ENCODE measurements around the gene PPP4R4.
"Not testable (repeated sequence)": the region's sequence is repeated elsewhere in the genome, so short reads cannot be mapped to it uniquely, and the experiment has no call there.

PPP4R4 gene

GRCh38 chr14:94139006-94139405, 35.1 kb upstream of the PPP4R4 start:
- Mint-ChIP-seq H3K4me1 (ENCODE audit: low read depth) (no peaks in the 10 kb centered on the region), H3K4me3 (no peak overlapping the region), H3K27me3 (peaks cover 16% of the 10 kb centered on the region), H3K27ac (no peak overlapping the region), H3K36me3 (ENCODE audit: low read depth) (no peaks in the 10 kb centered on the region), H3K9me3 (no peaks in the 10 kb centered on the region)

GRCh38 chr14:94139421-94139820, 34.7 kb upstream of the PPP4R4 start:
- Mint-ChIP-seq H3K36me3 (ENCODE audit: low read depth) (no peaks in the 10 kb centered on the region), H3K4me3 (no peak overlapping the region), H3K27me3 (peaks cover 16% of the 10 kb centered on the region), H3K9me3 (no peaks in the 10 kb centered on the region), H3K27ac (no peak overlapping the region), H3K4me1 (ENCODE audit: low read depth) (peaks cover 1% of the 10 kb centered on the region)

- peaks cover under 1% of the 10 kb centered on the region for H3K27me3 Mint-ChIP-seq
- no peaks in the 10 kb centered on the region for H3K9me3 Mint-ChIP-seq
- no peak overlapping the region for H3K4me3 Mint-ChIP-seq
- H3K4me1 Mint-ChIP-seq (ENCODE audit: low read depth) = peaks cover 5% of the 10 kb centered on the region
- H3K36me3 Mint-ChIP-seq (ENCODE audit: low read depth) = no peaks in the 10 kb centered on the region
- H3K27ac Mint-ChIP-seq = no peak overlapping the region
Observed at GRCh38 chr14:94142247-94142646, 31.9 kb upstream of the PPP4R4 start.

- Mint-ChIP-seq H3K9me3 (no peaks in the 10 kb centered on the region), H3K36me3 (ENCODE audit: low read depth) (no peaks in the 10 kb centered on the region), H3K4me1 (ENCODE audit: low read depth) (peaks cover 10% of the 10 kb centered on the region), H3K27me3 (no peaks in the 10 kb centered on the region), H3K4me3 (no peak overlapping the region), H3K27ac (no peak overlapping the region)
Observed at GRCh38 chr14:94142836-94143235, 31.3 kb upstream of the PPP4R4 start.

- no peak overlapping the region for H3K27ac Mint-ChIP-seq
- H3K36me3 Mint-ChIP-seq (ENCODE audit: low read depth) = no peaks in the 10 kb centered on the region
- no peaks in the 10 kb centered on the region for H3K27me3 Mint-ChIP-seq
- H3K9me3 Mint-ChIP-seq = no peaks in the 10 kb centered on the region
- H3K4me1 Mint-ChIP-seq (ENCODE audit: low read depth) = peaks cover 10% of the 10 kb centered on the region
- H3K4me3 Mint-ChIP-seq = no peak overlapping the region
Observed at GRCh38 chr14:94143239-94143638, 30.9 kb upstream of the PPP4R4 start.

- Mint-ChIP-seq H3K4me3 (no peak overlapping the region), H3K36me3 (ENCODE audit: low read depth) (no peaks in the 10 kb centered on the region), H3K27me3 (no peaks in the 10 kb centered on the region), H3K4me1 (ENCODE audit: low read depth) (peaks cover 10% of the 10 kb centered on the region), H3K27ac (no peak overlapping the region), H3K9me3 (no peaks in the 10 kb centered on the region)
Observed at GRCh38 chr14:94143711-94144110, 30.4 kb upstream of the PPP4R4 start.

GRCh38 chr14:94144765-94145164, 29.4 kb upstream of the PPP4R4 start:
- peaks cover 10% of the 10 kb centered on the region for H3K4me1 Mint-ChIP-seq (ENCODE audit: low read depth)
- no peak overlapping the region for H3K4me3 Mint-ChIP-seq
- no peak overlapping the region for H3K27ac Mint-ChIP-seq
- no peaks in the 10 kb centered on the region for H3K9me3 Mint-ChIP-seq
- no peaks in the 10 kb centered on the region for H3K36me3 Mint-ChIP-seq (ENCODE audit: low read depth)
- H3K27me3 Mint-ChIP-seq = peaks cover 3% of the 10 kb centered on the region

- peaks cover 10% of the 10 kb centered on the region for H3K4me1 Mint-ChIP-seq (ENCODE audit: low read depth)
- peaks cover 6% of the 10 kb centered on the region for H3K27me3 Mint-ChIP-seq
- H3K36me3 Mint-ChIP-seq (ENCODE audit: low read depth) = no peaks in the 10 kb centered on the region
- no peak overlapping the region for H3K27ac Mint-ChIP-seq
- no peaks in the 10 kb centered on the region for H3K9me3 Mint-ChIP-seq
- H3K4me3 Mint-ChIP-seq = no peak overlapping the region
Observed at GRCh38 chr14:94145902-94146527, 28.1 kb upstream of the PPP4R4 start.

GRCh38 chr14:94152676-94153075, 21.4 kb upstream of the PPP4R4 start:
- Mint-ChIP-seq H3K27me3 (peaks cover 16% of the 10 kb centered on the region), H3K9me3 (no peaks in the 10 kb centered on the region), H3K4me3 (no peak overlapping the region), H3K36me3 (ENCODE audit: low read depth) (no peaks in the 10 kb centered on the region), H3K27ac (no peak overlapping the region), H3K4me1 (ENCODE audit: low read depth) (peaks cover 4% of the 10 kb centered on the region)

- H3K36me3 Mint-ChIP-seq (ENCODE audit: low read depth) = no peaks in the 10 kb centered on the region
- H3K4me1 Mint-ChIP-seq (ENCODE audit: low read depth) = peaks cover 15% of the 10 kb centered on the region
- H3K4me3 Mint-ChIP-seq = no peak overlapping the region
- H3K9me3 Mint-ChIP-seq = no peaks in the 10 kb centered on the region
- H3K27me3 Mint-ChIP-seq = peaks cover 16% of the 10 kb centered on the region
- H3K27ac Mint-ChIP-seq = no peak overlapping the region
Observed at GRCh38 chr14:94153750-94154342, 20.3 kb upstream of the PPP4R4 start.

- Mint-ChIP-seq H3K4me1 (ENCODE audit: low read depth) (peaks cover 26% of the 10 kb centered on the region), H3K27me3 (peaks cover 10% of the 10 kb centered on the region)
- not testable (repeated sequence) for H3K27ac Mint-ChIP-seq; H3K4me3 Mint-ChIP-seq; H3K9me3 Mint-ChIP-seq; H3K36me3 Mint-ChIP-seq (ENCODE audit: low read depth)
Observed at GRCh38 chr14:94156143-94156542, 18.0 kb upstream of the PPP4R4 start.

GRCh38 chr14:94157197-94157596, 16.9 kb upstream of the PPP4R4 start:
- H3K9me3 Mint-ChIP-seq = no peaks in the 10 kb centered on the region

GRCh38 chr14:94158239-94158883, 15.8 kb upstream of the PPP4R4 start:
- Mint-ChIP-seq H3K27me3 (peaks cover 3% of the 10 kb centered on the region), H3K27ac (no peak overlapping the region), H3K9me3 (no peaks in the 10 kb centered on the region), H3K36me3 (ENCODE audit: low read depth) (no peaks in the 10 kb centered on the region), H3K4me3 (no peak overlapping the region), H3K4me1 (ENCODE audit: low read depth) (peaks cover 38% of the 10 kb centered on the region)

More at GRCh38 chr14:94157197-94157596, 16.9 kb upstream of the PPP4R4 start:
- Mint-ChIP-seq H3K27me3 (peaks cover 10% of the 10 kb centered on the region), H3K27ac (no peak overlapping the region), H3K4me1 (ENCODE audit: low read depth) (peaks cover 34% of the 10 kb centered on the region), H3K36me3 (ENCODE audit: low read depth) (no peaks in the 10 kb centered on the region), H3K4me3 (no peak overlapping the region)

GRCh38 chr14:94161058-94161457, 13.1 kb upstream of the PPP4R4 start:
- Mint-ChIP-seq H3K9me3 (no peaks in the 10 kb centered on the region), H3K27ac (no peak overlapping the region), H3K36me3 (ENCODE audit: low read depth) (no peaks in the 10 kb centered on the region), H3K4me1 (ENCODE audit: low read depth) (peaks cover 58% of the 10 kb centered on the region), H3K4me3 (no peak overlapping the region), H3K27me3 (no peaks in the 10 kb centered on the region)

- H3K27me3 Mint-ChIP-seq = no peaks in the 10 kb centered on the region
- H3K27ac Mint-ChIP-seq = no peak overlapping the region
- no peak overlapping the region for H3K4me3 Mint-ChIP-seq
- H3K4me1 Mint-ChIP-seq (ENCODE audit: low read depth) = peaks cover 58% of the 10 kb centered on the region
- H3K9me3 Mint-ChIP-seq = no peaks in the 10 kb centered on the region
- no peaks in the 10 kb centered on the region for H3K36me3 Mint-ChIP-seq (ENCODE audit: low read depth)
Observed at GRCh38 chr14:94161981-94162380, 12.1 kb upstream of the PPP4R4 start.

Measured in stimulated activated naive CD8-positive, alpha-beta T cell treated with anti-CD3 and anti-CD28 coated beads, Interleukin-15, Interleukin-2, amounts not matched to agents 100 ng/mL and 50 ng/mL, for 24 hours (primary cell).